Measurements from ENCODE around the gene CAMK1G. TPM values are rescaled to one million over a fixed set of nuclear protein-coding genes. Genes with fewer than 3 reads are reported as not detected.

The CAMK1G gene
- total RNA-seq, 1 experiment from 2014 or later, result not detected

DNA sequence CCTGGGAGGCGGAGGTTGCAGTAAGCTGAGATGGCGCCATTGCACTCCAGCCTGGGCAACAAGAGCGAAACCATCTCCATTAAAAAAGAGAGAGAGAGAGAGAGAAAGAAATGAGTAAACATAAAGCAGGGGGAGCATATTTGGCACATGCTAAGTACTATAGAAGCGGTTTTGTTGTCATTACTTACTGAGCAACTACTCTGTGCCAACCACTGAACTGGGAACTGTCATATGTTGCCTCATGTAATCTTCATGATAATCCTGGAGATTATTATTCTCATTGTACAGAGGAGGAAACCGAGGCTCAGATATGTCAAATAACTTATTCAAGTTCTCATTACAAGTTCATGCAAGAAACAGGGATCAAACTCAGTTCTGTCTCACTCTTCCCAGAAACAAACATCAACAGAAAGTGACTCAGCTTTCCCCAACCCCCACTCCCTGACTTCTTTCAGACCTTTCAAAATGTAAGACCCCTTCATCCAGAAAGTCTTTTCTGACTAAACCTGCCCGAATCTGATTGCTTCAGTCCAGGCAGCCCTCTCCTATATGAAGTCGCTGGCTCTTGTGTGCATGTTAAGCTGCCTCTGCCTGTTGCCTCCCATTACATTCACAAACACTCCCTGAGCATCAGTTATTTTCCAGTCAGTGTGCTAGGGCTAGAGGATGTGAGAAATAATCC lies 45.2 kb downstream of the CAMK1G start:
- ChIA-PET RAD21 (ENCODE audit: low non-redundant PET in 1 of 2, low total read pairs in 2 of 2, uncharacterized antibody in 2 of 2, unreplicated experiment in 2 of 2) (no interaction called here), POLR2A (no interaction called here), CTCF (no interaction called here)
- Histone ChIP-seq H3K27me3 (ENCODE audit: insufficient read depth, low read length) (no peaks in the 10 kb centered on the region), H3K4me2 (ENCODE audit: low read length) (no peak overlapping the region), H3K9ac (ENCODE audit: low read length) (no peak overlapping the region), H2AFZ (ENCODE audit: low read depth, low read length, poor library complexity, severe bottlenecking) (no peak overlapping the region), H3K4me1 (ENCODE audit: control insufficient read depth in 1 of 2, insufficient read depth in 2 of 2, low read length in 2 of 2) (peaks cover 0 to 7% of the 10 kb centered on the region in 2 experiments; a peak in 2 of 4 replicates), H3K9me2 (ENCODE audit: insufficient read depth) (no peaks in the 10 kb centered on the region), H3K27ac (ENCODE audit: low read depth, low read length) (no peak overlapping the region), H3K9me3 (ENCODE audit: control insufficient read depth in 1 of 2, insufficient read depth in 1 of 2, low read depth in 1 of 2, low read length in 2 of 2) (no peaks in the 10 kb centered on the region), H3K4me3 (replicated peaks in 1 of 2; ENCODE audit: low read depth in 1 of 2, low read length in 2 of 2) (no peak overlapping the region), H3K79me2 (ENCODE audit: insufficient read depth, low read length) (no peaks in the 10 kb centered on the region), H4K20me1 (ENCODE audit: insufficient read depth) (no peaks in the 10 kb centered on the region), H3K36me3 (ENCODE audit: control insufficient read depth in 1 of 2, insufficient read depth in 2 of 2, low read length in 2 of 2) (0 out of 4 replicates have a peak, but pooled peaks cover 3 to 7% of the 10 kb centered on the region in 2 experiments)
- BruUV-seq (replicated peaks), result no TSS peak
- ATAC-seq, result no peak
- TF ChIP-seq ZBTB33 (IDR thresholded peaks at IDR 0.05; ENCODE audit: extremely low read depth, insufficient replicate concordance, low read length) (no peak), FOSL1 (IDR thresholded peaks at IDR 0.05; ENCODE audit: low read depth) (no peak), ZFX (IDR thresholded peaks at IDR 0.05) (no peak), ATF3 (IDR thresholded peaks at IDR 0.05) (no peak), YY1 (IDR thresholded peaks at IDR 0.05; ENCODE audit: extremely low read depth, insufficient replicate concordance, low read depth, low read length) (no peak), ZNF274 (IDR thresholded peaks at IDR 0.05; ENCODE audit: low read depth, low read length) (no peak), CEBPB (IDR thresholded peaks at IDR 0.05; ENCODE audit: low read depth) (no peak), SIN3A (IDR thresholded peaks at IDR 0.05; ENCODE audit: low read depth) (no peak), EZH2phosphoT487 (IDR thresholded peaks at IDR 0.05; ENCODE audit: borderline replicate concordance) (no peak), RAD21 (IDR thresholded peaks at IDR 0.05; ENCODE audit: low read depth) (no peak), SP1 (IDR thresholded peaks at IDR 0.05; ENCODE audit: low read depth) (no peak), REST (IDR thresholded peaks at IDR 0.05; ENCODE audit: low read depth) (no peak), EGR1 (IDR thresholded peaks at IDR 0.05; ENCODE audit: low read depth) (no peak), CBX3 (IDR thresholded peaks at IDR 0.05; ENCODE audit: low read depth) (no peak), TCF7L2 (IDR thresholded peaks at IDR 0.05; ENCODE audit: borderline replicate concordance, extremely low read depth, insufficient read depth, insufficient read length) (no peak)
- TF ChIP-seq, protein P1, sequence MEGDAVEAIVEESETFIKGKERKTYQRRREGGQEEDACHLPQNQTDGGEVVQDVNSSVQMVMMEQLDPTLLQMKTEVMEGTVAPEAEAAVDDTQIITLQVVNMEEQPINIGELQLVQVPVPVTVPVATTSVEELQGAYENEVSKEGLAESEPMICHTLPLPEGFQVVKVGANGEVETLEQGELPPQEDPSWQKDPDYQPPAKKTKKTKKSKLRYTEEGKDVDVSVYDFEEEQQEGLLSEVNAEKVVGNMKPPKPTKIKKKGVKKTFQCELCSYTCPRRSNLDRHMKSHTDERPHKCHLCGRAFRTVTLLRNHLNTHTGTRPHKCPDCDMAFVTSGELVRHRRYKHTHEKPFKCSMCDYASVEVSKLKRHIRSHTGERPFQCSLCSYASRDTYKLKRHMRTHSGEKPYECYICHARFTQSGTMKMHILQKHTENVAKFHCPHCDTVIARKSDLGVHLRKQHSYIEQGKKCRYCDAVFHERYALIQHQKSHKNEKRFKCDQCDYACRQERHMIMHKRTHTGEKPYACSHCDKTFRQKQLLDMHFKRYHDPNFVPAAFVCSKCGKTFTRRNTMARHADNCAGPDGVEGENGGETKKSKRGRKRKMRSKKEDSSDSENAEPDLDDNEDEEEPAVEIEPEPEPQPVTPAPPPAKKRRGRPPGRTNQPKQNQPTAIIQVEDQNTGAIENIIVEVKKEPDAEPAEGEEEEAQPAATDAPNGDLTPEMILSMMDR (IDR thresholded peaks at IDR 0.05 in 2 of 3, conservative IDR thresholded peaks at IDR 0.05 in 1 of 3; ENCODE audit: borderline replicate concordance in 1 of 3, insufficient read depth in 1 of 3, low read depth in 2 of 3, low read length in 2 of 3), result no peak
- TF ChIP-seq, protein P2, sequence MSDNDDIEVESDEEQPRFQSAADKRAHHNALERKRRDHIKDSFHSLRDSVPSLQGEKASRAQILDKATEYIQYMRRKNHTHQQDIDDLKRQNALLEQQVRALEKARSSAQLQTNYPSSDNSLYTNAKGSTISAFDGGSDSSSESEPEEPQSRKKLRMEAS (IDR thresholded peaks at IDR 0.05), result no peak
- intact Hi-C loops (cut with micrococcal nuclease), result no loop called here
- DNase-seq (ENCODE audit: low read depth, low spot score), result no peak
